K562 (cell line): ENCODE data around the gene CPT1C. TPM values are rescaled to one million over a fixed set of nuclear protein-coding genes. Genes with fewer than 3 reads are reported as not detected.

Source experiments
- BRF2 ChIP-seq: IDR thresholded peaks from 3 replicates; pipeline ENCODE4 v1.6.1; 2011; ENCODE audit warnings: borderline replicate concordance, mild to moderate bottlenecking; ENCODE audit not compliant: insufficient read length, insufficient read depth
- CSDE1 ChIP-seq, 2 experiments: fragments of 450-650 bp; IDR thresholded peaks; 2 replicates each; pipeline ENCODE4 v1.6.1; 2016; ENCODE audit warnings: mild to moderate bottlenecking in 1 of 2
- CTCF ChIP-seq, 3 experiments: IDR thresholded peaks in 2 of 3; conservative IDR thresholded peaks in 1 of 3; 2 replicates each; pipeline ENCODE4 v1.5.1; 2011 to 2012; ENCODE audit warnings: low read length in 3 of 3, mild to moderate bottlenecking in 3 of 3, control low read depth in 2 of 3, improper control_type of control experiment in 1 of 3, inconsistent platforms in 1 of 3, low read depth in 1 of 3, mixed read lengths in 1 of 3, moderate library complexity in 1 of 3; ENCODE audit not compliant: insufficient read depth in 2 of 3
- ELK1 ChIP-seq: sonication (generic); formaldehyde crosslinking; IDR thresholded peaks from 2 replicates; pipeline ENCODE4 v1.8.1; 2022; ENCODE audit warnings: missing genetic modification reagents
- FOXO4 ChIP-seq: fragments of 450-650 bp; formaldehyde crosslinking; IDR thresholded peaks from 2 replicates; pipeline ENCODE4 v1.4.0; 2020; ENCODE audit warnings: mild to moderate bottlenecking, moderate library complexity
- FOXP1 ChIP-seq: sonication (generic); formaldehyde crosslinking; IDR thresholded peaks from 2 replicates; pipeline ENCODE4 v1.8.0; 2022; ENCODE audit warnings: mild to moderate bottlenecking, missing genetic modification reagents
- GATAD2A ChIP-seq: fragments of 450-650 bp; IDR thresholded peaks from 2 replicates; pipeline ENCODE4 v1.6.1; 2017
- GTF2A2 ChIP-seq: IDR thresholded peaks from 2 replicates; pipeline ENCODE4 v1.6.1; 2016; ENCODE audit warnings: mild to moderate bottlenecking, missing genetic modification characterization, missing compliant biosample characterization
- JUND ChIP-seq, 2 experiments: IDR thresholded peaks; 2 replicates in 1 of 2; 3 replicates in 1 of 2; pipeline ENCODE4 v1.6.1; 2011; ENCODE audit warnings: borderline replicate concordance in 2 of 2, low read depth in 2 of 2, low read length in 2 of 2, improper control_type of control experiment in 1 of 2, missing biosample characterization in 1 of 2, missing genetic modification characterization in 1 of 2, missing genetic modification reagents in 1 of 2
- POLR2AphosphoS2 ChIP-seq: IDR thresholded peaks from 2 replicates; pipeline ENCODE4 v1.6.1; 2012; ENCODE audit warnings: low read length, improper control_type of control experiment
- SMARCC2 ChIP-seq: fragments of 450-650 bp; IDR thresholded peaks from 2 replicates; pipeline ENCODE4 v1.6.1; 2017; ENCODE audit warnings: antibody characterized with exemption, moderate library complexity, mild to moderate bottlenecking, low read depth
- TCFL5 ChIP-seq: fragments of 250-450 bp; sonication (Bioruptor Pico); conservative IDR thresholded peaks from 2 replicates; pipeline ENCODE4 v1.6.1; 2021; ENCODE audit warnings: mild to moderate bottlenecking, moderate library complexity, matching md5 sums
- THRAP3 ChIP-seq: fragments of 450-650 bp; IDR thresholded peaks from 2 replicates; pipeline ENCODE4 v1.6.1; 2016; ENCODE audit warnings: mild to moderate bottlenecking, inconsistent platforms, borderline replicate concordance
- ZBTB17 ChIP-seq: fragments of 450-650 bp; formaldehyde crosslinking; IDR thresholded peaks from 2 replicates; pipeline ENCODE4 v1.4.0; 2020; ENCODE audit warnings: mild to moderate bottlenecking
- ZFP36 ChIP-seq: fragments of 150-350 bp; IDR thresholded peaks from 2 replicates; pipeline ENCODE4 v1.6.1; 2018; ENCODE audit warnings: low read length, low read depth; ENCODE audit not compliant: partially characterized antibody
- ZNF444 ChIP-seq: fragments of 250-450 bp; sonication (Bioruptor Pico); IDR thresholded peaks from 2 replicates; pipeline ENCODE4 v1.4.0; 2020; ENCODE audit warnings: mild to moderate bottlenecking, moderate library complexity
- ZNF551 ChIP-seq: fragments of 250-450 bp; sonication (Bioruptor Pico); IDR thresholded peaks from 2 replicates; pipeline ENCODE4 v1.5.0; 2021; ENCODE audit warnings: mild to moderate bottlenecking, moderate library complexity
- ZNF592 ChIP-seq: fragments of 450-650 bp; IDR thresholded peaks from 2 replicates; pipeline ENCODE4 v1.6.1; 2017; ENCODE audit warnings: antibody characterized with exemption, mild to moderate bottlenecking
- polyA plus RNA-seq, 8 experiments: library from polyadenylated mRNA; depleted of rRNA in 4 of 8; stranded (reverse) in 5 of 8; unstranded in 3 of 8; fragments of >200 nt; fragmentation: Nextera tagmentation in 2 of 8; fragmentation: Illumina TruSeq in 1 of 8; extraction: Ambion mirVana in 2 of 8; extraction: Trizol in 1 of 8; gene quantifications; 2 replicates each; pipeline versions ENCODE4 v1.2.1 to v1.2.3, GENCODE V29; 2011 to 2014; ENCODE audit warnings: inconsistent platforms in 1 of 8, missing spikeins in 1 of 8
- total RNA-seq, 7 experiments: library from RNA; depleted of rRNA in 6 of 7; stranded (reverse); fragments of >200 nt in 6 of 7; fragmentation: Illumina TruSeq in 2 of 7; extraction: Trizol in 2 of 7; gene quantifications; 2 replicates each; pipeline versions ENCODE4 v1.2.1 to v1.2.3, GENCODE V29; 2011 to 2021; ENCODE audit warnings: low replicate concordance in 1 of 7

CPT1C gene
- total and polyA plus RNA-seq, 9 of the 15 experiments (the other 6 are each of a cell fraction or from before 2014, with no cell fraction given), result 1.9 to 12.3 (median 3.0) TPM

GRCh38 chr19:49761625-49762311 is 70.9 kb downstream of the CPT1C start (continued):
- peak; percentile 70 for TF ChIP-seq JUND (IDR thresholded peaks at IDR 0.05; ENCODE audit: borderline replicate concordance, low read depth, low read length)
- TF ChIP-seq JUND (tag; IDR thresholded peaks at IDR 0.05; ENCODE audit: borderline replicate concordance, low read depth, low read length), result peak; percentile 21; the same call in 1 of the 3 replicates
- TF ChIP-seq TCFL5, result no peak
- TF ChIP-seq THRAP3, result no peak
- peak; percentile 75 to 90 (median 90) for TF ChIP-seq CTCF (IDR thresholded peaks at IDR 0.05 in 2 of 3, conservative IDR thresholded peaks at IDR 0.05 in 1 of 3; ENCODE audit: insufficient read depth in 2 of 3, low read depth in 1 of 3, low read length in 3 of 3)
- no peak for TF ChIP-seq CSDE1 (IDR thresholded peaks at IDR 0.05)
- TF ChIP-seq FOXO4, result no peak
- TF ChIP-seq ELK1 (CRISPR knock-in tag), result no peak
- TF ChIP-seq GTF2A2 (tag), result no peak
- peak; percentile 93 for TF ChIP-seq ZNF592
- TF ChIP-seq BRF2, result no peak
- no peak for TF ChIP-seq ZNF444 (CRISPR knock-in tag)
- peak; percentile 5 for TF ChIP-seq ZFP36
- TF ChIP-seq ZNF551 (CRISPR knock-in tag), result no peak
- TF ChIP-seq POLR2AphosphoS2, result no peak
- TF ChIP-seq FOXP1 (CRISPR knock-in tag), result peak; percentile 62; the same call in 1 of the 2 replicates
- TF ChIP-seq ZBTB17 (CRISPR knock-in tag), result no peak
- TF ChIP-seq SMARCC2, result no peak
- TF ChIP-seq GATAD2A, result peak; percentile 49; the same call in 1 of the 2 replicates
